ENCODE data around the gene CUL3. TPM values are rescaled to one million over a fixed set of nuclear protein-coding genes. Genes with fewer than 3 reads are reported as not detected.

Gene CUL3
- total RNA-seq, 2 donors from 2014 or later: 83.9 to 88.3 TPM

DNA sequence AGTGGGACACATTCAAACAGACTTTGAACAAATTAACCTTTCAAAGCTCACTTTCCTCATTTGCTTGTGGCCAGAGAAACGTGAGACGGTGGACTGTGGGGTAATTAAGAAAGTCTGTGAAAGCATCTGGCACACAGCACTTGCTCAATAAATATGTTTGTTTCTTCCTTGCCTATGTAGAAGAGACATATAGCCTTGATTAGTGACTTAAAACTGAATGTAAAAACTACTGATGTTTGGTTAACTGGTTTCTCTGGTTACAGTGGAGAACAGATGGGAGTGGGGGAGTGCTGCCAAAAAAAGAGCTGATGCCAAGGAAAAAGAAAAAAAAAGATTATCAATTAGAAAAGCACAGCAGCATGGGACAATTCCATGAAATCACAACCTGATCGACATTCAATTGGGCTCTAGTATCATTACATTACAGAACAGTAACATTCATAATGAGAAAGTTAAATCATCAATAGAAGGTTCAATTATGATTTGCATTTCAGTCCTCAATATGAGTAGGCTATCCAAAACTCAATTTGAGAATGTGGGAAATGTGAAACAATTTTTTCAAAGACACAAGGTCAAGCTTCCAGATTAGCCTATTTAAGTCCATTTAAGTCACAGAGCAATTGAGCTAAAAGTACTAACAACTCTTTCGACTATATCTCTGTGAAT is 14.7 kb downstream of the CUL3 start:
- Histone ChIP-seq H3K27ac (no peak overlapping the region), H3K27me3 (no peaks in the 10 kb centered on the region), H3K9ac (ENCODE audit: low read depth in 2 of 2, low read length in 2 of 2) (no peak overlapping the region), H3K4me3 (no peak overlapping the region), H3K4me1 (peaks cover 7% of the 10 kb centered on the region), H3K36me3 (no peaks in the 10 kb centered on the region), H3K9me3 (no peaks in the 10 kb centered on the region)
- intact Hi-C loops (cut with DNase I): loop anchor here (10.0 kb wide), 1 partner anchor 46 kb away; no protein-coding TSS in a partner anchor
- TF ChIP-seq, protein P1, sequence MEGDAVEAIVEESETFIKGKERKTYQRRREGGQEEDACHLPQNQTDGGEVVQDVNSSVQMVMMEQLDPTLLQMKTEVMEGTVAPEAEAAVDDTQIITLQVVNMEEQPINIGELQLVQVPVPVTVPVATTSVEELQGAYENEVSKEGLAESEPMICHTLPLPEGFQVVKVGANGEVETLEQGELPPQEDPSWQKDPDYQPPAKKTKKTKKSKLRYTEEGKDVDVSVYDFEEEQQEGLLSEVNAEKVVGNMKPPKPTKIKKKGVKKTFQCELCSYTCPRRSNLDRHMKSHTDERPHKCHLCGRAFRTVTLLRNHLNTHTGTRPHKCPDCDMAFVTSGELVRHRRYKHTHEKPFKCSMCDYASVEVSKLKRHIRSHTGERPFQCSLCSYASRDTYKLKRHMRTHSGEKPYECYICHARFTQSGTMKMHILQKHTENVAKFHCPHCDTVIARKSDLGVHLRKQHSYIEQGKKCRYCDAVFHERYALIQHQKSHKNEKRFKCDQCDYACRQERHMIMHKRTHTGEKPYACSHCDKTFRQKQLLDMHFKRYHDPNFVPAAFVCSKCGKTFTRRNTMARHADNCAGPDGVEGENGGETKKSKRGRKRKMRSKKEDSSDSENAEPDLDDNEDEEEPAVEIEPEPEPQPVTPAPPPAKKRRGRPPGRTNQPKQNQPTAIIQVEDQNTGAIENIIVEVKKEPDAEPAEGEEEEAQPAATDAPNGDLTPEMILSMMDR (IDR thresholded peaks at IDR 0.05): no peak
- DNase-seq: no peak

GRCh38 chr2:224569654-224570053 is 15.5 kb downstream of the CUL3 start:
- TF ChIP-seq, protein P1 (IDR thresholded peaks at IDR 0.05): no peak
- no peak overlapping the region for H3K4me3 ChIP-seq
- intact Hi-C loops (cut with DNase I): loop anchor here (10.0 kb wide), 1 partner anchor 45 kb away; no protein-coding TSS in a partner anchor
- H3K9me3 ChIP-seq: no peaks in the 10 kb centered on the region
- H3K9ac ChIP-seq (ENCODE audit: low read depth in 2 of 2, low read length in 2 of 2): no peak overlapping the region
- no peaks in the 10 kb centered on the region for H3K27me3 ChIP-seq
- H3K27ac ChIP-seq: no peak overlapping the region
- no peaks in the 10 kb centered on the region for H3K36me3 ChIP-seq
- no peaks in the 10 kb centered on the region for H3K4me1 ChIP-seq
- no peak for DNase-seq

- TF ChIP-seq, protein P1 (IDR thresholded peaks at IDR 0.05): no peak
- Histone ChIP-seq H3K9me3 (no peaks in the 10 kb centered on the region), H3K27me3 (no peaks in the 10 kb centered on the region), H3K4me3 (no peak overlapping the region), H3K4me1 (no peaks in the 10 kb centered on the region), H3K9ac (ENCODE audit: low read depth in 2 of 2, low read length in 2 of 2) (no peak overlapping the region), H3K27ac (no peak overlapping the region), H3K36me3 (no peaks in the 10 kb centered on the region)
- DNase-seq: no peak
- intact Hi-C loops (cut with DNase I): no loop called here
Observed at GRCh38 chr2:224565452-224566035, 19.6 kb downstream of the CUL3 start.

GRCh38 chr2:224563537-224563936 is 21.6 kb downstream of the CUL3 start:
- H3K27ac ChIP-seq: no peak overlapping the region
- no peaks in the 10 kb centered on the region for H3K27me3 ChIP-seq
- TF ChIP-seq, protein P1 (IDR thresholded peaks at IDR 0.05): no peak
- DNase-seq: no peak
- intact Hi-C loops (cut with DNase I): no loop called here
- H3K4me1 ChIP-seq: no peaks in the 10 kb centered on the region
- H3K9ac ChIP-seq (ENCODE audit: low read depth in 2 of 2, low read length in 2 of 2): no peak overlapping the region
- H3K4me3 ChIP-seq: no peak overlapping the region
- H3K36me3 ChIP-seq: no peaks in the 10 kb centered on the region
- no peaks in the 10 kb centered on the region for H3K9me3 ChIP-seq

DNA sequence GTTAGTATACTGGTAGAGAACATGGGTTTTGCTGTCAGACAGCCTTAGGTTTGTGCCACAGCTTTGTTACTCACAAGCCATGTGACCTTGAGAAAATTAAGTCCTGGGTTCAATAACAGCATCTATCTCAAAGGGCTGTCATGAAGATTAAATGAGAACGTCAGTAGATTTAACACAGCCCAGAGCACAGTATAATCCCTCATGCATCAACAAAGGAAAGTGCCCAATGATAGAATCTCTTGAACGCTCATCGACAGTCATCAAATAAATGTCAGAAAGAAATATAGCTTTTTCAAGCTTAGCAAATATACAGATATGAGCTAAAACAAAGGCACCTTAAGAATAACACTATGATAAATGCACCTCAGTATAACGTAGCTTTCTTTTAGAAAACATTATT is 22.3 kb downstream of the CUL3 start:
- no peaks in the 10 kb centered on the region for H3K4me1 ChIP-seq
- TF ChIP-seq, protein P1 (IDR thresholded peaks at IDR 0.05): no peak
- intact Hi-C loops (cut with DNase I): no loop called here
- H3K4me3 ChIP-seq: no peak overlapping the region
- H3K9me3 ChIP-seq: no peaks in the 10 kb centered on the region
- no peak for DNase-seq
- no peaks in the 10 kb centered on the region for H3K36me3 ChIP-seq
- no peak overlapping the region for H3K9ac ChIP-seq (ENCODE audit: low read depth in 2 of 2, low read length in 2 of 2)
- no peak overlapping the region for H3K27ac ChIP-seq
- no peaks in the 10 kb centered on the region for H3K27me3 ChIP-seq

Data from colonic mucosa (tissue), 4 donors.